Activated CD4-positive, CD25-positive, alpha-beta regulatory T cell (primary cell): ENCODE measurements around the gene DIPK2B.

Experiments
- DNase-seq, 4 experiments: peaks; one replicate each; lab custom pipeline; 2025; lab: John Stamatoyannopoulos, UW

The DIPK2B gene

GRCh38 chrX:45157647-45158046 lies 43.0 kb downstream of the DIPK2B start:
- DNase-seq: no peak

- DNase-seq: no peak
Observed at GRCh38 chrX:45154462-45154861, 46.2 kb downstream of the DIPK2B start.

GRCh38 chrX:45154033-45154360 lies 46.7 kb downstream of the DIPK2B start:
- no peak for DNase-seq
